BLaER1 treated with 17β-estradiol and CSF1 and Interleukin-3, amounts not matched to agents 10 nM and 100 nM (cell line): ENCODE data around the gene NRG4.

ENCODE experiments used
- H3K27ac ChIP-seq, 11 experiments: shearing (Covaris generic); formaldehyde crosslinking; 2 replicates each; pipeline ENCODE4 v1.8.1; 2022
- H3K27me3 ChIP-seq, 11 experiments: shearing (Covaris generic); formaldehyde crosslinking; 2 replicates each; pipeline ENCODE4 v1.8.1; 2022
- H3K36me3 ChIP-seq, 11 experiments: shearing (Covaris generic); formaldehyde crosslinking; 2 replicates each; pipeline ENCODE4 v1.8.1; 2022
- H3K4me1 ChIP-seq, 10 experiments: shearing (Covaris generic); formaldehyde crosslinking; 2 replicates each; pipeline ENCODE4 v1.8.1; 2022
- H3K4me2 ChIP-seq, 11 experiments: shearing (Covaris generic); formaldehyde crosslinking; 2 replicates each; pipeline ENCODE4 v1.8.1; 2022
- H3K4me3 ChIP-seq, 10 experiments: shearing (Covaris generic); formaldehyde crosslinking; 2 replicates each; pipeline ENCODE4 v1.8.1; 2022
- H3K9ac ChIP-seq, 11 experiments: shearing (Covaris generic); formaldehyde crosslinking; 2 replicates each; pipeline ENCODE4 v1.8.1; 2022
- H3K9me3 ChIP-seq, 11 experiments: shearing (Covaris generic); formaldehyde crosslinking; replicated peaks in 1 of 11; 2 replicates each; pipeline ENCODE4 v1.8.1; 2022
- H4K20me1 ChIP-seq, 11 experiments: shearing (Covaris generic); formaldehyde crosslinking; 2 replicates each; pipeline ENCODE4 v1.8.1; 2022
- Cebpa-rat ChIP-seq, 11 experiments: shearing (Covaris generic); IDR thresholded peaks; 2 replicates each; pipeline ENCODE4 v1.8.1; 2022

Gene NRG4

GRCh38 chr15:75966073-75966472 lies 46.2 kb downstream of the NRG4 start:
- Histone ChIP-seq H3K9me3 (peaks cover 0 to 6% (median 0%) of the 10 kb centered on the region in 11 experiments; a peak in 2 of 22 replicates), H3K27me3 (no peaks in the 10 kb centered on the region), H4K20me1 (no peaks in the 10 kb centered on the region), H3K4me1 (no peaks in the 10 kb centered on the region), H3K27ac (no peak overlapping the region), H3K36me3 (no peaks in the 10 kb centered on the region), H3K4me3 (no peak overlapping the region), H3K4me2 (no peak overlapping the region), H3K9ac (no peak overlapping the region)
- TF ChIP-seq Cebpa-rat (IDR thresholded peaks at IDR 0.05) = no peak

- Histone ChIP-seq H3K4me2 (no peak overlapping the region), H3K4me3 (no peak overlapping the region), H3K36me3 (no peaks in the 10 kb centered on the region), H3K27ac (no peak overlapping the region), H3K27me3 (no peaks in the 10 kb centered on the region), H3K9me3 (peaks cover 0 to 6% (median 0%) of the 10 kb centered on the region in 11 experiments; a peak in 2 of 22 replicates), H3K4me1 (no peaks in the 10 kb centered on the region), H3K9ac (no peak overlapping the region), H4K20me1 (no peaks in the 10 kb centered on the region)
- 0 out of 22 replicates have a peak, but pooled peaks of 1 of the 11 experiments have one; percentile 58 for TF ChIP-seq Cebpa-rat (IDR thresholded peaks at IDR 0.05)
Measured at GRCh38 chr15:75961331-75961730, 50.9 kb downstream of the NRG4 start.

- H3K36me3 ChIP-seq = no peaks in the 10 kb centered on the region
- peaks cover 0 to 5% (median 0%) of the 10 kb centered on the region in 10 experiments; a peak in 3 of 20 replicates for H3K4me1 ChIP-seq
- H3K9ac ChIP-seq = no peak overlapping the region
- no peaks in the 10 kb centered on the region for H3K27me3 ChIP-seq
- no peak overlapping the region for H3K4me2 ChIP-seq
- TF ChIP-seq Cebpa-rat (IDR thresholded peaks at IDR 0.05) = no peak
- H3K27ac ChIP-seq = no peak overlapping the region
- no peaks in the 10 kb centered on the region for H4K20me1 ChIP-seq
- H3K9me3 ChIP-seq = no peaks in the 10 kb centered on the region
- H3K4me3 ChIP-seq = no peak overlapping the region
Measured at GRCh38 chr15:75955720-75956119, 56.5 kb downstream of the NRG4 start.

- TF ChIP-seq Cebpa-rat (IDR thresholded peaks at IDR 0.05) = no peak
- no peak overlapping the region for H3K4me3 ChIP-seq
- no peak overlapping the region for H3K9ac ChIP-seq
- H4K20me1 ChIP-seq = no peaks in the 10 kb centered on the region
- no peaks in the 10 kb centered on the region for H3K27me3 ChIP-seq
- no peak overlapping the region for H3K27ac ChIP-seq
- H3K9me3 ChIP-seq = 0 out of 22 replicates have a peak, but pooled peaks cover 0 to 4% (median 0%) of the 10 kb centered on the region in 11 experiments
- H3K4me2 ChIP-seq = peak overlapping the region in 1 of 11 experiments; percentile 16; a peak in 1 of 22 replicates
- peaks cover 0 to 6% (median 0%) of the 10 kb centered on the region in 10 experiments; a peak in 3 of 20 replicates for H3K4me1 ChIP-seq
- H3K36me3 ChIP-seq = no peaks in the 10 kb centered on the region
Measured at GRCh38 chr15:75952525-75952924, 59.7 kb downstream of the NRG4 start.

- H3K9ac ChIP-seq = no peak overlapping the region
- H3K27me3 ChIP-seq = no peaks in the 10 kb centered on the region
- no peak overlapping the region for H3K4me2 ChIP-seq
- no peak overlapping the region for H3K27ac ChIP-seq
- peaks cover 0 to 42% (median 20%) of the 10 kb centered on the region in 10 experiments; a peak in 14 of 20 replicates for H3K4me1 ChIP-seq
- peaks cover 0 to 21% (median 6%) of the 10 kb centered on the region in 11 experiments; a peak in 10 of 22 replicates for H3K9me3 ChIP-seq
- TF ChIP-seq Cebpa-rat (IDR thresholded peaks at IDR 0.05) = peak in 4 of 11 experiments; percentile 11 to 76 (median 40); a peak in 3 of 22 replicates
- no peak overlapping the region for H3K4me3 ChIP-seq
- H4K20me1 ChIP-seq = no peaks in the 10 kb centered on the region
- H3K36me3 ChIP-seq = no peaks in the 10 kb centered on the region
Measured at GRCh38 chr15:75948761-75949296, 63.4 kb downstream of the NRG4 start.

- TF ChIP-seq Cebpa-rat (IDR thresholded peaks at IDR 0.05) = no peak
- peak overlapping the region in 8 of 11 experiments; percentile 30 to 69 (median 58); a peak in 13 of 22 replicates for H3K27ac ChIP-seq
- H4K20me1 ChIP-seq = no peaks in the 10 kb centered on the region
- H3K36me3 ChIP-seq = no peaks in the 10 kb centered on the region
- H3K27me3 ChIP-seq = no peaks in the 10 kb centered on the region
- peaks cover 0 to 41% (median 20%) of the 10 kb centered on the region in 10 experiments; a peak in 14 of 20 replicates for H3K4me1 ChIP-seq
- H3K9me3 ChIP-seq = peaks cover 0 to 21% (median 6%) of the 10 kb centered on the region in 11 experiments; a peak in 10 of 22 replicates
- peak overlapping the region in 2 of 11 experiments; percentile 62 to 68; a peak in 2 of 22 replicates for H3K4me2 ChIP-seq
- no peak overlapping the region for H3K4me3 ChIP-seq
- no peak overlapping the region for H3K9ac ChIP-seq
Measured at GRCh38 chr15:75947092-75947491, 65.1 kb downstream of the NRG4 start.

- Histone ChIP-seq H4K20me1 (no peaks in the 10 kb centered on the region), H3K9ac (no peak overlapping the region; a peak in 2 of 22 replicates), H3K36me3 (no peaks in the 10 kb centered on the region), H3K4me3 (no peak overlapping the region; a peak in 1 of 20 replicates), H3K4me1 (peaks cover 0 to 41% (median 20%) of the 10 kb centered on the region in 10 experiments; a peak in 14 of 20 replicates), H3K27ac (peak overlapping the region in 9 of 11 experiments; percentile 45 to 69 (median 60); a peak in 16 of 22 replicates), H3K27me3 (no peaks in the 10 kb centered on the region), H3K9me3 (peaks cover 0 to 21% (median 6%) of the 10 kb centered on the region in 11 experiments; a peak in 10 of 22 replicates), H3K4me2 (peak overlapping the region in 6 of 11 experiments; percentile 26 to 68 (median 44); a peak in 11 of 22 replicates)
- peak in 6 of 11 experiments; percentile 7 to 60 (median 44); a peak in 6 of 22 replicates for TF ChIP-seq Cebpa-rat (IDR thresholded peaks at IDR 0.05)
Measured at GRCh38 chr15:75945953-75946352, 66.3 kb downstream of the NRG4 start.

GRCh38 chr15:75943713-75944215 lies 68.5 kb downstream of the NRG4 start:
- Histone ChIP-seq H3K27ac (peak overlapping the region in 5 of 11 experiments; percentile 2 to 61 (median 20); a peak in 4 of 22 replicates), H3K4me2 (peak overlapping the region in 2 of 11 experiments; percentile 6 to 15; a peak in 3 of 22 replicates), H3K9me3 (peaks cover 0 to 21% (median 6%) of the 10 kb centered on the region in 11 experiments; a peak in 10 of 22 replicates), H4K20me1 (no peaks in the 10 kb centered on the region), H3K4me3 (no peak overlapping the region), H3K27me3 (no peaks in the 10 kb centered on the region), H3K4me1 (peaks cover 0 to 41% (median 20%) of the 10 kb centered on the region in 10 experiments; a peak in 14 of 20 replicates), H3K9ac (no peak overlapping the region), H3K36me3 (peaks cover 0 to 13% (median 8%) of the 10 kb centered on the region in 11 experiments; a peak in 13 of 22 replicates)
- TF ChIP-seq Cebpa-rat (IDR thresholded peaks at IDR 0.05) = no peak

- no peak overlapping the region for H3K4me3 ChIP-seq
- H3K9me3 ChIP-seq = peaks cover 0 to 21% (median 6%) of the 10 kb centered on the region in 11 experiments; a peak in 10 of 22 replicates
- no peak overlapping the region for H3K9ac ChIP-seq
- no peak overlapping the region for H3K4me2 ChIP-seq
- no peaks in the 10 kb centered on the region for H3K27me3 ChIP-seq
- H3K27ac ChIP-seq = no peak overlapping the region; a peak in 1 of 22 replicates
- TF ChIP-seq Cebpa-rat (IDR thresholded peaks at IDR 0.05) = no peak
- H4K20me1 ChIP-seq = no peaks in the 10 kb centered on the region
- peaks cover 0 to 41% (median 20%) of the 10 kb centered on the region in 10 experiments; a peak in 14 of 20 replicates for H3K4me1 ChIP-seq
- peaks cover under 1 to 17% (median 12%) of the 10 kb centered on the region in 11 experiments; a peak in 14 of 22 replicates for H3K36me3 ChIP-seq
Measured at GRCh38 chr15:75943246-75943645, 69.0 kb downstream of the NRG4 start.
